Measurements from ENCODE around the gene CHN2. TPM values are rescaled to one million over a fixed set of nuclear protein-coding genes. Genes with fewer than 3 reads are reported as not detected.

Gene CHN2
- total RNA-seq, 1 experiment from 2014 or later = 2.1 TPM

DNA sequence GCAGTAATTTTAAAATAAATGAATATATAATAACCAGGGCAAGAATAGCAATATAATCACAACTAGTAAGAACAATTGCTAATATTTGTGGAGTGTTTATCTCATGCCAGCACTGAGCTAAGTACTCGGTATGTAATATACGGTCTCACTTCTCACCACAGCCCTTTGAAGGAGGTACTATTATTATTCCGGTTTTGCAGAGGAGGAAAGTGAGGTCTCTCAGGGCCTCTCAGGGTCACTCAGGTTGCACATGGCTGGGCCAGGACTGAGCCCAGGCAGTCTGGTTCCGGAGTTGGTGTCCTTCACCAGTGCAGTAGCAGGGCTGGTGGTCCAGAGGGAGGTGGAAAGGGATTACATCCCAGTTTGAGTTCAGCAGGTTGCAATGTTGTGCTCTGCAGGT lies 80.9 kb downstream of the CHN2 start:
- POLR2A ChIA-PET = no interaction called here
- Histone ChIP-seq H3K27me3 (ENCODE audit: insufficient read depth, low read length) (0 out of 2 replicates have a peak, but pooled peaks cover 6% of the 10 kb centered on the region), H4K20me1 (ENCODE audit: insufficient read depth) (no peaks in the 10 kb centered on the region), H3K4me1 (ENCODE audit: control insufficient read depth in 1 of 2, insufficient read depth in 2 of 2, low read length in 2 of 2) (no peaks in the 10 kb centered on the region), H2AFZ (ENCODE audit: low read depth, low read length, poor library complexity, severe bottlenecking) (no peak overlapping the region), H3K9me3 (ENCODE audit: control insufficient read depth in 1 of 2, insufficient read depth in 1 of 2, low read depth in 1 of 2, low read length in 2 of 2) (no peaks in the 10 kb centered on the region), H3K9me2 (ENCODE audit: insufficient read depth) (no peaks in the 10 kb centered on the region), H3K36me3 (ENCODE audit: control insufficient read depth in 1 of 2, insufficient read depth in 2 of 2, low read length in 2 of 2) (no peaks in the 10 kb centered on the region), H3K4me2 (ENCODE audit: low read length) (no peak overlapping the region), H3K9ac (ENCODE audit: low read length) (no peak overlapping the region), H3K79me2 (ENCODE audit: insufficient read depth, low read length) (no peaks in the 10 kb centered on the region), H3K4me3 (replicated peaks in 1 of 2; ENCODE audit: low read depth in 1 of 2, low read length in 2 of 2) (no peak overlapping the region), H3K27ac (ENCODE audit: low read depth, low read length) (no peak overlapping the region)
- RAD21 ChIA-PET (ENCODE audit: low non-redundant PET in 1 of 2, low total read pairs in 2 of 2, uncharacterized antibody in 2 of 2, unreplicated experiment in 2 of 2) = no interaction called here
- intact Hi-C loops (cut with micrococcal nuclease) = no loop called here
- TF ChIP-seq SIN3A (IDR thresholded peaks at IDR 0.05; ENCODE audit: low read depth) (no peak), EGR1 (IDR thresholded peaks at IDR 0.05; ENCODE audit: low read depth) (no peak), SP1 (IDR thresholded peaks at IDR 0.05; ENCODE audit: low read depth) (no peak)
- no TSS peak for BruUV-seq (replicated peaks)
- ATAC-seq (no peak), DNase-seq (ENCODE audit: low read depth, low spot score) (no peak)
- CTCF ChIA-PET = no interaction called here

DNA sequence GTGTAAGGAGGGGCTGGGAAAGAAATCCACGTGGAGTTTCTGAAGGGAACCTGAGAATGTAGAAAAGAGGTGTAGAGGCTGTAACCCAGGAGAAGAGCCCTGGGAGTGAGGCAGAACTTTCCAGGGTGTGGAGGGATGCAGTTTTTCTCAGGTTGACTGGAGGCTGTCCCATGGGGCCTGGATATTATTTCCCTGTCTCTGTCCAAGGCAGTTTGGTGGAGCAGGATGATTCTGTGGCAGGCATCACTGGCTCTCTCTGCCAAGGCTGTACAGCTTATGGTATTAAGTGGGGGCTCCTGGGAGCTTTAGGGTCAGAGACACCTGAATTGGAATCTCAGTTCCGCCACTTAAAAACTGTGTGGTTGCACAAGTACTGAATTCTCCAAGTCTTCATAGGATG lies 81.6 kb downstream of the CHN2 start:
- Histone ChIP-seq H2AFZ (ENCODE audit: low read depth, low read length, poor library complexity, severe bottlenecking) (no peak overlapping the region), H3K27me3 (ENCODE audit: insufficient read depth, low read length) (0 out of 2 replicates have a peak, but pooled peaks cover 6% of the 10 kb centered on the region), H3K9ac (ENCODE audit: low read length) (no peak overlapping the region), H3K4me2 (ENCODE audit: low read length) (no peak overlapping the region), H3K79me2 (ENCODE audit: insufficient read depth, low read length) (no peaks in the 10 kb centered on the region), H3K4me1 (ENCODE audit: control insufficient read depth in 1 of 2, insufficient read depth in 2 of 2, low read length in 2 of 2) (no peaks in the 10 kb centered on the region), H3K36me3 (ENCODE audit: control insufficient read depth in 1 of 2, insufficient read depth in 2 of 2, low read length in 2 of 2) (no peaks in the 10 kb centered on the region), H3K9me3 (ENCODE audit: control insufficient read depth in 1 of 2, insufficient read depth in 1 of 2, low read depth in 1 of 2, low read length in 2 of 2) (no peaks in the 10 kb centered on the region), H3K27ac (ENCODE audit: low read depth, low read length) (no peak overlapping the region), H3K4me3 (replicated peaks in 1 of 2; ENCODE audit: low read depth in 1 of 2, low read length in 2 of 2) (no peak overlapping the region), H4K20me1 (ENCODE audit: insufficient read depth) (no peaks in the 10 kb centered on the region), H3K9me2 (ENCODE audit: insufficient read depth) (no peaks in the 10 kb centered on the region)
- BruUV-seq (replicated peaks) = no TSS peak
- ChIA-PET CTCF (no interaction called here), RAD21 (ENCODE audit: low non-redundant PET in 1 of 2, low total read pairs in 2 of 2, uncharacterized antibody in 2 of 2, unreplicated experiment in 2 of 2) (no interaction called here), POLR2A (no interaction called here)
- no peak for ATAC-seq
- intact Hi-C loops (cut with micrococcal nuclease) = no loop called here
- TF ChIP-seq, protein P1, sequence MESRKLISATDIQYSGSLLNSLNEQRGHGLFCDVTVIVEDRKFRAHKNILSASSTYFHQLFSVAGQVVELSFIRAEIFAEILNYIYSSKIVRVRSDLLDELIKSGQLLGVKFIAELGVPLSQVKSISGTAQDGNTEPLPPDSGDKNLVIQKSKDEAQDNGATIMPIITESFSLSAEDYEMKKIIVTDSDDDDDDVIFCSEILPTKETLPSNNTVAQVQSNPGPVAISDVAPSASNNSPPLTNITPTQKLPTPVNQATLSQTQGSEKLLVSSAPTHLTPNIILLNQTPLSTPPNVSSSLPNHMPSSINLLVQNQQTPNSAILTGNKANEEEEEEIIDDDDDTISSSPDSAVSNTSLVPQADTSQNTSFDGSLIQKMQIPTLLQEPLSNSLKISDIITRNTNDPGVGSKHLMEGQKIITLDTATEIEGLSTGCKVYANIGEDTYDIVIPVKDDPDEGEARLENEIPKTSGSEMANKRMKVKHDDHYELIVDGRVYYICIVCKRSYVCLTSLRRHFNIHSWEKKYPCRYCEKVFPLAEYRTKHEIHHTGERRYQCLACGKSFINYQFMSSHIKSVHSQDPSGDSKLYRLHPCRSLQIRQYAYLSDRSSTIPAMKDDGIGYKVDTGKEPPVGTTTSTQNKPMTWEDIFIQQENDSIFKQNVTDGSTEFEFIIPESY (IDR thresholded peaks at IDR 0.05; ENCODE audit: extremely low read depth, insufficient replicate concordance, low read length) = no peak
- TF ChIP-seq EZH2 (IDR thresholded peaks at IDR 0.05) = no peak
- TF ChIP-seq, protein P2, sequence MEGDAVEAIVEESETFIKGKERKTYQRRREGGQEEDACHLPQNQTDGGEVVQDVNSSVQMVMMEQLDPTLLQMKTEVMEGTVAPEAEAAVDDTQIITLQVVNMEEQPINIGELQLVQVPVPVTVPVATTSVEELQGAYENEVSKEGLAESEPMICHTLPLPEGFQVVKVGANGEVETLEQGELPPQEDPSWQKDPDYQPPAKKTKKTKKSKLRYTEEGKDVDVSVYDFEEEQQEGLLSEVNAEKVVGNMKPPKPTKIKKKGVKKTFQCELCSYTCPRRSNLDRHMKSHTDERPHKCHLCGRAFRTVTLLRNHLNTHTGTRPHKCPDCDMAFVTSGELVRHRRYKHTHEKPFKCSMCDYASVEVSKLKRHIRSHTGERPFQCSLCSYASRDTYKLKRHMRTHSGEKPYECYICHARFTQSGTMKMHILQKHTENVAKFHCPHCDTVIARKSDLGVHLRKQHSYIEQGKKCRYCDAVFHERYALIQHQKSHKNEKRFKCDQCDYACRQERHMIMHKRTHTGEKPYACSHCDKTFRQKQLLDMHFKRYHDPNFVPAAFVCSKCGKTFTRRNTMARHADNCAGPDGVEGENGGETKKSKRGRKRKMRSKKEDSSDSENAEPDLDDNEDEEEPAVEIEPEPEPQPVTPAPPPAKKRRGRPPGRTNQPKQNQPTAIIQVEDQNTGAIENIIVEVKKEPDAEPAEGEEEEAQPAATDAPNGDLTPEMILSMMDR (IDR thresholded peaks at IDR 0.05 in 2 of 3, conservative IDR thresholded peaks at IDR 0.05 in 1 of 3; ENCODE audit: borderline replicate concordance in 1 of 3, insufficient read depth in 1 of 3, low read depth in 2 of 3, low read length in 2 of 3) = no peak
- TF ChIP-seq ATF3 (IDR thresholded peaks at IDR 0.05) = no peak
- no peak for TF ChIP-seq REST (IDR thresholded peaks at IDR 0.05; ENCODE audit: low read depth)
- TF ChIP-seq ZFX (IDR thresholded peaks at IDR 0.05) = no peak
- no peak for TF ChIP-seq SIN3A (IDR thresholded peaks at IDR 0.05; ENCODE audit: low read depth)
- no peak for TF ChIP-seq FOSL1 (IDR thresholded peaks at IDR 0.05; ENCODE audit: low read depth)
- no peak for TF ChIP-seq POLR2AphosphoS5 (IDR thresholded peaks at IDR 0.05; ENCODE audit: low read depth, low read length)
- TF ChIP-seq ELF1 (IDR thresholded peaks at IDR 0.05; ENCODE audit: borderline replicate concordance, low read depth) = no peak
- no peak for TF ChIP-seq YY1 (IDR thresholded peaks at IDR 0.05; ENCODE audit: extremely low read depth, insufficient replicate concordance, low read depth, low read length)
- no peak for TF ChIP-seq RAD21 (IDR thresholded peaks at IDR 0.05; ENCODE audit: low read depth)
- DNase-seq (ENCODE audit: low read depth, low spot score) = no peak

Data from HCT116 (cell line).